ENCODE measurements around the gene HDHD5.

DNA sequence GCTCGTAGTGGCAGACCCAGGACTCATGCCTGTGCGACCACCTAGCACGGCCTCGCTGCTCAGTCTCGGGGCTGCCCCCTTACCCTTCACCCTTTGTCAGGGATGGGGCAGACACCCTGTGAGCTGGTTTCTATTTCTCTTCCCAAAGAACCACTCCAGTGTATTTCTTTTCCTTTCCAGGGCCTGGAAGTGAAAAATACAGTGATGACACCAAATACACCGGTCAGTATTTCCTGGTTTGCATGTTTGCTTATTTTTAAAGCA is 51.6 kb downstream of the HDHD5 start:
- TF ChIP-seq, protein P1, sequence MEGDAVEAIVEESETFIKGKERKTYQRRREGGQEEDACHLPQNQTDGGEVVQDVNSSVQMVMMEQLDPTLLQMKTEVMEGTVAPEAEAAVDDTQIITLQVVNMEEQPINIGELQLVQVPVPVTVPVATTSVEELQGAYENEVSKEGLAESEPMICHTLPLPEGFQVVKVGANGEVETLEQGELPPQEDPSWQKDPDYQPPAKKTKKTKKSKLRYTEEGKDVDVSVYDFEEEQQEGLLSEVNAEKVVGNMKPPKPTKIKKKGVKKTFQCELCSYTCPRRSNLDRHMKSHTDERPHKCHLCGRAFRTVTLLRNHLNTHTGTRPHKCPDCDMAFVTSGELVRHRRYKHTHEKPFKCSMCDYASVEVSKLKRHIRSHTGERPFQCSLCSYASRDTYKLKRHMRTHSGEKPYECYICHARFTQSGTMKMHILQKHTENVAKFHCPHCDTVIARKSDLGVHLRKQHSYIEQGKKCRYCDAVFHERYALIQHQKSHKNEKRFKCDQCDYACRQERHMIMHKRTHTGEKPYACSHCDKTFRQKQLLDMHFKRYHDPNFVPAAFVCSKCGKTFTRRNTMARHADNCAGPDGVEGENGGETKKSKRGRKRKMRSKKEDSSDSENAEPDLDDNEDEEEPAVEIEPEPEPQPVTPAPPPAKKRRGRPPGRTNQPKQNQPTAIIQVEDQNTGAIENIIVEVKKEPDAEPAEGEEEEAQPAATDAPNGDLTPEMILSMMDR (IDR thresholded peaks at IDR 0.05) = no peak
- no peak for TF ChIP-seq EZH2 (IDR thresholded peaks at IDR 0.05)

Data from neural progenitor cell (in vitro differentiated cells).